Panc1 (cell line): ENCODE results near the gene FBXL15. TPM values are rescaled to one million over a fixed set of nuclear protein-coding genes. Genes with fewer than 3 reads are reported as not detected.
"Not testable (repeated sequence)": the region's sequence is repeated elsewhere in the genome, so short reads cannot be mapped to it uniquely, and the experiment has no call there.

ENCODE experiments used
- ATAC-seq: fragments of 200-7000 bp; cut with Tn5 transposase; 2 replicates; pipeline ENCODE4 v1.9.1; 2020; ENCODE audit warnings: mild to moderate bottlenecking, moderate library complexity
- BruUV-seq: library from RNA; stranded (reverse); fragments of 400-500 nt; replicated peaks from 2 replicates; lab custom pipeline; 2021; lab: Mats Ljungman, UMichigan
- CTCF ChIA-PET: fragments of 300-600 bp; sonication (Branson Sonifier 250); formaldehyde crosslinking; loops from one replicate; lab custom pipeline; 2022; ENCODE audit warnings: antibody characterized with exemption; lab: Charles Lee
- POLR2A ChIA-PET: fragments of 300-600 bp; sonication (Branson Sonifier 250); formaldehyde crosslinking; loops from one replicate; lab custom pipeline; 2022; ENCODE audit warnings: antibody characterized with exemption; lab: Charles Lee
- DNase-seq: peaks from one replicate; pipeline ENCODE4 v3.0.0-alpha.2; 2010; ENCODE audit warnings: low read depth, low spot score
- H3K27ac ChIP-seq: 2 replicates; pipeline ENCODE4 v1.5.1; 2011; ENCODE audit warnings: mild to moderate bottlenecking, low read length, inconsistent platforms
- H3K27me3 ChIP-seq: fragments of 200-500 bp; sonication (Bioruptor generic); 2 replicates; pipeline ENCODE4 v1.6.0; 2014; ENCODE audit warnings: low read length, inconsistent platforms; ENCODE audit not compliant: control insufficient read depth, insufficient read depth
- H3K36me3 ChIP-seq: fragments of 200-500 bp; sonication (Bioruptor generic); 2 replicates; pipeline ENCODE4 v1.5.1; 2014; ENCODE audit warnings: inconsistent platforms, mild to moderate bottlenecking, low read length, moderate library complexity; ENCODE audit not compliant: control insufficient read depth, insufficient read depth
- H3K4me1 ChIP-seq: 2 replicates; pipeline ENCODE4 v1.5.1; 2011; ENCODE audit warnings: inconsistent platforms, mild to moderate bottlenecking, low read length, moderate library complexity; ENCODE audit not compliant: control insufficient read depth, insufficient read depth
- H3K4me3 ChIP-seq, 2 experiments: 2 replicates each; pipeline ENCODE4 v1.5.1; 2011 to 2012; ENCODE audit warnings: low read depth in 2 of 2, low read length in 2 of 2, mild to moderate bottlenecking in 2 of 2, inconsistent platforms in 1 of 2, moderate library complexity in 1 of 2
- H3K9me3 ChIP-seq: fragments of 200-500 bp; sonication (Bioruptor generic); 2 replicates; pipeline ENCODE4 v1.5.1; 2014; ENCODE audit warnings: low read depth, mild to moderate bottlenecking, inconsistent platforms, low read length, moderate library complexity; ENCODE audit not compliant: control insufficient read depth, insufficient read depth
- CTCF ChIP-seq: fragments of 450-650 bp; IDR thresholded peaks from 2 replicates; pipeline ENCODE4 v1.5.1; 2017; ENCODE audit warnings: mild to moderate bottlenecking
- POLR2AphosphoS5 ChIP-seq: IDR thresholded peaks from 2 replicates; pipeline ENCODE4 v1.6.1; 2012; ENCODE audit warnings: mild to moderate bottlenecking, low read depth, low read length, moderate library complexity
- REST ChIP-seq, 2 experiments: IDR thresholded peaks; 2 replicates each; pipeline ENCODE4 v1.6.1; 2011 to 2012; ENCODE audit warnings: low read depth in 2 of 2, control low read depth in 1 of 2, low read length in 1 of 2, mild to moderate bottlenecking in 1 of 2, moderate library complexity in 1 of 2; ENCODE audit not compliant: insufficient read depth in 1 of 2
- SIN3A ChIP-seq: IDR thresholded peaks from 2 replicates; pipeline ENCODE4 v1.6.1; 2012; ENCODE audit warnings: low read depth, mild to moderate bottlenecking, low read length, moderate library complexity, borderline replicate concordance; ENCODE audit not compliant: insufficient read depth
- TCF7L2 ChIP-seq: IDR thresholded peaks from 2 replicates; pipeline ENCODE4 v1.6.1; 2011; ENCODE audit warnings: mild to moderate bottlenecking, low read depth, low read length, inconsistent platforms
- in situ Hi-C: cut with HindIII; loops from 2 replicates; pipeline ENCODE4 v1.10.0; 2016; ENCODE audit warnings: low sequenced_read_pairs, low pct_unique_long_range_greater_than_20kb
- intact Hi-C: fragments of 100-400 bp; cut with micrococcal nuclease; formaldehyde crosslinking; loops from one replicate; pipeline ENCODE4 v1.10.0; 2022; ENCODE audit not compliant: unreplicated experiment
- total RNA-seq: library from RNA; stranded (reverse); gene quantifications from one replicate; pipeline ENCODE4 v1.2.1, GENCODE V29; 2021; ENCODE audit not compliant: unreplicated experiment

FBXL15 gene
- total RNA-seq, 1 experiment from 2014 or later: 7.9 TPM

- CTCF ChIA-PET: not testable (repeated sequence)
Observed at GRCh38 chr10:102454662-102455487, 34.2 kb downstream of the FBXL15 start.

GRCh38 chr10:102455893-102456471, 35.3 kb downstream of the FBXL15 start:
- peaks cover 5% of the 10 kb centered on the region; the same call in 1 of the 2 replicates for H3K36me3 ChIP-seq
- H3K27ac ChIP-seq: peak overlapping the region; percentile 29; the same call in 1 of the 2 replicates
- in situ Hi-C loops: no loop called here
- H3K27me3 ChIP-seq: no peaks in the 10 kb centered on the region
- intact Hi-C loops: no loop called here
- ChIA-PET CTCF (no interaction called here), POLR2A (no interaction called here)
- TF ChIP-seq SIN3A (no peak), REST (IDR thresholded peaks at IDR 0.05; ENCODE audit: insufficient read depth in 1 of 2, low read depth in 2 of 2, low read length in 1 of 2) (no peak), POLR2AphosphoS5 (no peak), TCF7L2 (no peak), CTCF (no peak)
- DNase-seq (no peak), ATAC-seq (no peak)
- no peak overlapping the region for H3K4me3 ChIP-seq
- peaks cover 10% of the 10 kb centered on the region; the same call in 1 of the 2 replicates for H3K4me1 ChIP-seq
- no TSS peak for BruUV-seq
- H3K9me3 ChIP-seq: no peaks in the 10 kb centered on the region

More at GRCh38 chr10:102454662-102455487, 34.2 kb downstream of the FBXL15 start:
- ATAC-seq, POLR2A ChIA-PET, H3K9me3 ChIP-seq, DNase-seq, H3K4me3 ChIP-seq, intact Hi-C loops, H3K4me1 ChIP-seq, H3K27me3 ChIP-seq, H3K27ac ChIP-seq, H3K36me3 ChIP-seq, in situ Hi-C loops: not testable (repeated sequence)
- TSS peak; percentile 57 for BruUV-seq
